ENCODE measurements around the gene FOS. TPM values are rescaled to one million over a fixed set of nuclear protein-coding genes. Genes with fewer than 3 reads are reported as not detected.

Gene FOS
- total and polyA plus RNA-seq, 2 of the 13 experiments (the other 11 are each of a cell fraction or from before 2014, with no cell fraction given) = 15.9 to 24.2 TPM

- TF ChIP-seq FOXA1 (IDR thresholded peaks at IDR 0.05) = no peak
- no peak; the same call in 1 of the 2 replicates for TF ChIP-seq FOXA1 (CRISPR knock-in tag; IDR thresholded peaks at IDR 0.05)
- TF ChIP-seq ZNF746 (CRISPR knock-in tag; IDR thresholded peaks at IDR 0.05) = no peak
- TF ChIP-seq ZFP41 (CRISPR knock-in tag; IDR thresholded peaks at IDR 0.05; ENCODE audit: borderline replicate concordance) = no peak
- TF ChIP-seq THAP8 (CRISPR knock-in tag; IDR thresholded peaks at IDR 0.05; ENCODE audit: borderline replicate concordance) = no peak
- TF ChIP-seq NFIB (CRISPR knock-in tag; IDR thresholded peaks at IDR 0.05; ENCODE audit: borderline replicate concordance) = no peak
- peak; percentile 40; the same call in 1 of the 2 replicates for TF ChIP-seq ELF3 (CRISPR knock-in tag; IDR thresholded peaks at IDR 0.05)
- TF ChIP-seq, protein P1, sequence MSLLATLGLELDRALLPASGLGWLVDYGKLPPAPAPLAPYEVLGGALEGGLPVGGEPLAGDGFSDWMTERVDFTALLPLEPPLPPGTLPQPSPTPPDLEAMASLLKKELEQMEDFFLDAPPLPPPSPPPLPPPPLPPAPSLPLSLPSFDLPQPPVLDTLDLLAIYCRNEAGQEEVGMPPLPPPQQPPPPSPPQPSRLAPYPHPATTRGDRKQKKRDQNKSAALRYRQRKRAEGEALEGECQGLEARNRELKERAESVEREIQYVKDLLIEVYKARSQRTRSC (CRISPR knock-in tag; IDR thresholded peaks at IDR 0.05; ENCODE audit: low read depth) = no peak
- peak; percentile 73; the same call in 1 of the 2 replicates for TF ChIP-seq ZNF224 (CRISPR knock-in tag; IDR thresholded peaks at IDR 0.05)
- no peak for TF ChIP-seq ZNF260 (CRISPR knock-in tag; IDR thresholded peaks at IDR 0.05; ENCODE audit: borderline replicate concordance, low read depth)
- peak; percentile 58; the same call in 1 of the 2 replicates for TF ChIP-seq ZNF343 (CRISPR knock-in tag; IDR thresholded peaks at IDR 0.05)
- no peak for TF ChIP-seq PLRG1 (conservative IDR thresholded peaks at IDR 0.05)
- TF ChIP-seq, protein P2, sequence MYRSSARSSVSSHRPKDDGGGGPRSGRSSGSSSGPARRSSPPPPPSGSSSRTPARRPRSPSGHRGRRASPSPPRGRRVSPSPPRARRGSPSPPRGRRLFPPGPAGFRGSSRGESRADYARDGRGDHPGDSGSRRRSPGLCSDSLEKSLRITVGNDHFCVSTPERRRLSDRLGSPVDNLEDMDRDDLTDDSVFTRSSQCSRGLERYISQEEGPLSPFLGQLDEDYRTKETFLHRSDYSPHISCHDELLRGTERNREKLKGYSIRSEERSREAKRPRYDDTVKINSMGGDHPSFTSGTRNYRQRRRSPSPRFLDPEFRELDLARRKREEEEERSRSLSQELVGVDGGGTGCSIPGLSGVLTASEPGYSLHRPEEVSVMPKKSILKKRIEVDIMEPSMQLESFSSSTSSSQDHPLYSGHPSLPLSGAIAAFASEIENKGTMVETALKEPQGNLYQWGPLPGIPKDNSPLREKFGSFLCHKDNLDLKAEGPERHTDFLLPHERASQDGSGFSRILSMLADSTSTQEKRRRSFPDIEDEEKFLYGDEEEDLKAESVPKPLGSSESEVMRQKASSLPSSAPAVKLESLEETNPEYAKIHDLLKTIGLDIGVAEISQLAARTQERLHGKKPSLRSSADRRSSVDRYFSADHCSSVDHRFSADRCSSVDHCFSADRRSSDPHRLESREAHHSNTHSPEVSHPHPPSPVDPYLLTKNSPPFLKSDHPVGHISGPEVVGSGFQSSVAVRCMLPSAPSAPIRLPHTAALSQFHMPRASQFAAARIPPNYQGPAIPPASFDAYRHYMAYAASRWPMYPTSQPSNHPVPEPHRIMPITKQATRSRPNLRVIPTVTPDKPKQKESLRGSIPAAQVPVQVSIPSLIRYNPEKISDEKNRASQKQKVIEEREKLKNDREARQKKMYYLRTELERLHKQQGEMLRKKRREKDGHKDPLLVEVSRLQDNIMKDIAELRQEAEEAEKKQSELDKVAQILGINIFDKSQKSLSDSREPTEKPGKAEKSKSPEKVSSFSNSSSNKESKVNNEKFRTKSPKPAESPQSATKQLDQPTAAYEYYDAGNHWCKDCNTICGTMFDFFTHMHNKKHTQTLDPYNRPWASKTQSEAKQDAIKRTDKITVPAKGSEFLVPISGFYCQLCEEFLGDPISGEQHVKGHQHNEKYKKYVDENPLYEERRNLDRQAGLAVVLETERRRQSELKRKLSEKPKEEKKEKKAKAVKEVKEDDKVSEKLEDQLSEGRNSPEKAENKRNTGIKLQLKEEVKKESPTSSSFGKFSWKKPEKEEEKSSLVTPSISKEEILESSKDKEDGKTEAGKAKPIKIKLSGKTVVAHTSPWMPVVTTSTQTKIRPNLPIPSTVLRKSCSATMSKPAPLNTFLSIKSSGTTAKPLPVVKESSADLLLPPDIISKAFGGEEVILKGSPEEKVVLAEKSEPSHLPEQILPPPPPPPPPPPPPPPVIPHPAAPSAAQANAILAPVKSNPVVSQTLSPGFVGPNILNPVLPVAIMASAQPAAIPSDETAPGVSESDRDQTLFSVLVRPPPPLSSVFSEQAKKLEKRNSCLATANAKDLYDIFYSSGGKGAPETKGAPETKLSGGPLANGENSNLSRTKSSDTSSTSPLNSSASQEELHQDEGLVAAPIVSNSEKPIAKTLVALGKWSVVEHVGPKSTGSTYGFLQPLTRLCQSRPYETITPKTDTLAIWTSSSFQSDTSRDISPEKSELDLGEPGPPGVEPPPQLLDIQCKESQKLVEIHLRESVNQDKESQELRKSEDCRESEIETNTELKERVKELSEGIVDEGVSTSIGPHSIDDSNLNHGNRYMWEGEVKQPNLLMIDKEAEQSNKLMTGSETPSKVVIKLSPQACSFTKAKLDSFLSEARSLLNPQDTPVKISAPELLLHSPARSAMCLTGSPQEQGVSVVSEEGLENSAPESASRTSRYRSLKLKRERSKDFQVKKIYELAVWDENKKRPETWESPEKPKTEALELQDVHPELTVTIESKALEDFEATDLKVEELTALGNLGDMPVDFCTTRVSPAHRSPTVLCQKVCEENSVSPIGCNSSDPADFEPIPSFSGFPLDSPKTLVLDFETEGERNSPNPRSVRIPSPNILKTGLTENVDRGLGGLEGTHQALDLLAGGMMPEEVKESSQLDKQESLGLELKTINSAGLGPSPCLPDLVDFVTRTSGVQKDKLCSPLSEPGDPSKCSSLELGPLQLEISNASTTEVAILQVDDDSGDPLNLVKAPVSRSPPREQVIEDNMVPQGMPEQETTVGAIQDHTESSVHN (CRISPR knock-in tag; IDR thresholded peaks at IDR 0.05) = peak; percentile 85; the same call in 1 of the 2 replicates
- TF ChIP-seq ZNF331 (CRISPR knock-in tag; IDR thresholded peaks at IDR 0.05) = peak; percentile 33; the same call in 1 of the 2 replicates
- TF ChIP-seq ZNF678 (CRISPR knock-in tag; IDR thresholded peaks at IDR 0.05) = peak; percentile 82; the same call in 1 of the 2 replicates
- TF ChIP-seq ZNF207 (IDR thresholded peaks at IDR 0.05; ENCODE audit: borderline replicate concordance) = no peak
- no peak; the same call in 1 of the 2 replicates for TF ChIP-seq SAFB2 (CRISPR knock-in tag; IDR thresholded peaks at IDR 0.05; ENCODE audit: borderline replicate concordance, low read depth)
- TF ChIP-seq STAG1 (CRISPR knock-in tag; IDR thresholded peaks at IDR 0.05) = no peak
- TF ChIP-seq POGZ (CRISPR knock-in tag; IDR thresholded peaks at IDR 0.05) = no peak
- peak; percentile 71; the same call in 1 of the 2 replicates for TF ChIP-seq MXD1 (CRISPR knock-in tag; IDR thresholded peaks at IDR 0.05)
Observed at GRCh38 chr14:75258803-75259509, 19.7 kb upstream of the FOS start (continued).
